T47D (cell line): ENCODE results near the gene ZNF367.
A peak's percentile ranks its signal among the peaks of the same experiment; 100 is the strongest.

Experiments
- DNase-seq, 2 experiments: peaks; one replicate each; pipeline versions ENCODE4 v3.0.0 to v3.0.0-alpha.2; 2011 to 2012; ENCODE audit warnings: low read depth in 1 of 2, low spot score in 1 of 2
- JUND ChIP-seq: IDR thresholded peaks from 2 replicates; pipeline ENCODE4 v1.6.1; 2012; ENCODE audit warnings: low read depth
- in situ Hi-C: cut with HindIII; loops from 2 replicates; pipeline ENCODE4 v1.10.0; 2016; ENCODE audit warnings: low sequenced_read_pairs, low pct_unique_long_range_greater_than_20kb

Gene ZNF367

GRCh38 chr9:96449845-96450612, 31.9 kb upstream of the ZNF367 start, which contains the start of gene HABP4:
Gene HABP4 (plus strand): TSS chr9:96450169. CDS start chr9:96450280, 111 bp downstream.
- peak; percentile 92 to 95 for DNase-seq
- in situ Hi-C loops: no loop called here
- no peak for TF ChIP-seq JUND

GRCh38 chr9:96449523-96449844, 31.3 kb upstream of the ZNF367 start:
- in situ Hi-C loops: no loop called here
- DNase-seq: peak in 1 of 2 experiments; percentile 13
- TF ChIP-seq JUND: no peak

GRCh38 chr9:96448546-96449170, 30.5 kb upstream of the ZNF367 start:
- no peak for TF ChIP-seq JUND
- DNase-seq: no peak
- in situ Hi-C loops: no loop called here

GRCh38 chr9:96447406-96447805, 29.2 kb upstream of the ZNF367 start:
- TF ChIP-seq JUND: no peak
- in situ Hi-C loops: no loop called here
- DNase-seq: no peak

- in situ Hi-C loops: no loop called here
- no peak for TF ChIP-seq JUND
- DNase-seq: no peak
These were observed 24.3 kb upstream of the ZNF367 start for GRCh38 chr9:96442491-96442890.

GRCh38 chr9:96441798-96442445, 23.8 kb upstream of the ZNF367 start:
- TF ChIP-seq JUND: no peak
- DNase-seq: peak in 1 of 2 experiments; percentile 75
- in situ Hi-C loops: no loop called here

GRCh38 chr9:96440671-96441199, 22.6 kb upstream of the ZNF367 start:
- in situ Hi-C loops: no loop called here
- DNase-seq: no peak
- TF ChIP-seq JUND: no peak

- DNase-seq: no peak
- in situ Hi-C loops: no loop called here
- no peak for TF ChIP-seq JUND
These were observed 19.3 kb upstream of the ZNF367 start for GRCh38 chr9:96437454-96437853.

GRCh38 chr9:96436456-96437126, 18.4 kb upstream of the ZNF367 start:
- in situ Hi-C loops: no loop called here

GRCh38 chr9:96436063-96436455, 17.9 kb upstream of the ZNF367 start:
- in situ Hi-C loops: no loop called here

More at GRCh38 chr9:96436456-96437126, 18.4 kb upstream of the ZNF367 start:
- DNase-seq: no peak
- TF ChIP-seq JUND: no peak

GRCh38 chr9:96435345-96435744, 17.2 kb upstream of the ZNF367 start:
- TF ChIP-seq JUND: no peak
- DNase-seq: no peak
- in situ Hi-C loops: no loop called here

More at GRCh38 chr9:96436063-96436455, 17.9 kb upstream of the ZNF367 start:
- no peak for DNase-seq
- TF ChIP-seq JUND: no peak

GRCh38 chr9:96430377-96430776, 12.2 kb upstream of the ZNF367 start:
- in situ Hi-C loops: no loop called here
- no peak for TF ChIP-seq JUND
- no peak for DNase-seq
